ENCODE results near the gene QKI.

The QKI gene

DNA sequence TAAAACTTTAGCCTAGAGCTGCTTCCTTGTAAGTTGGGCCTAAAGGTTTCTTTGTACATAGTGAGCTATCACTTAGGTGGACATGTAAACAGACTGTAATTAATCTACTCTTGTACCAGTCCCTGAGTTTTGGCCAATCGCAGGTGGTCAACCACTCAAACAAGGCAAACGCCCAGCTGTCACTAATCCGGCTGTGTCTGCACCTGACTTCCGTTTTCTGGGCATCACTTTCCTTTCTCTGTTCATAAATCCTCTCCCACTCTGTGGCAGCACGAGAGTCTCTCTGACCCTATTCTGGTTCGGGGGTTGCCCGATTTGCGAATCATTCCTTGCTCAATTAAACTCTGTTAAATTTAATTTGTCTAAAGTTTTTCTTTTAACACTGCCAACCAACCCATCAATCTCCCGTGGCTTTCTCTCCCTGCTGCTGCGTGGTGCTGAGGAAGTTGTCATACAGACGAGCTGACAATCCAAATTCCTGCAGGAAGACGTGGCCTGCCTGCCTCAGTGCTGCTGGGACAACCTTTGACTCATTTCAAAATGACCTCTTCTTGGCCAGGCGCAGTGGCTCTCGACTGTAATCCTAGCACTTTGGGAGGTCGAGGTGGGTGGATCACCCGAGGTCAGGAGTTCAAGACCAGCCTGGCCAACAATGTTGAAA is 206.3 kb downstream of the QKI start:
- H3K36me3 ChIP-seq (ENCODE audit: insufficient read depth, low read length), result no peaks in the 10 kb centered on the region
- no peak overlapping the region for H3K4me3 ChIP-seq (ENCODE audit: low read length, poor library complexity, severe bottlenecking)
- H3F3A ChIP-seq (ENCODE audit: low read depth), result no peaks in the 10 kb centered on the region
- H3K9me3 ChIP-seq (ENCODE audit: insufficient read depth, low read depth, low read length), result no peaks in the 10 kb centered on the region; the same call in 1 of the 2 replicates
- TF ChIP-seq CTCF (conservative IDR thresholded peaks at IDR 0.05; ENCODE audit: low read length) (no peak), EZH2phosphoT487 (IDR thresholded peaks at IDR 0.05; ENCODE audit: borderline replicate concordance) (no peak)
- no peak overlapping the region for H2AFZ ChIP-seq (ENCODE audit: low read length)
- no peaks in the 10 kb centered on the region for H3K4me1 ChIP-seq (ENCODE audit: insufficient read depth, low read length, poor library complexity, severe bottlenecking)
- H3K9me2 ChIP-seq (replicated peaks; ENCODE audit: low read depth, low read length), result no peaks in the 10 kb centered on the region
- no peaks in the 10 kb centered on the region for H4K20me1 ChIP-seq (ENCODE audit: insufficient read depth, low read length, poor library complexity, severe bottlenecking)
- H3K27me3 ChIP-seq (ENCODE audit: insufficient read depth, low read length, poor library complexity, severe bottlenecking), result no peaks in the 10 kb centered on the region
- no peak overlapping the region for H3K4me2 ChIP-seq (ENCODE audit: low read depth, low read length, poor library complexity, severe bottlenecking)
- H3K79me2 ChIP-seq (ENCODE audit: insufficient read depth, low read length), result no peaks in the 10 kb centered on the region
- H3K9ac ChIP-seq (ENCODE audit: low read depth, low read length, poor library complexity, severe bottlenecking), result no peak overlapping the region

DNA sequence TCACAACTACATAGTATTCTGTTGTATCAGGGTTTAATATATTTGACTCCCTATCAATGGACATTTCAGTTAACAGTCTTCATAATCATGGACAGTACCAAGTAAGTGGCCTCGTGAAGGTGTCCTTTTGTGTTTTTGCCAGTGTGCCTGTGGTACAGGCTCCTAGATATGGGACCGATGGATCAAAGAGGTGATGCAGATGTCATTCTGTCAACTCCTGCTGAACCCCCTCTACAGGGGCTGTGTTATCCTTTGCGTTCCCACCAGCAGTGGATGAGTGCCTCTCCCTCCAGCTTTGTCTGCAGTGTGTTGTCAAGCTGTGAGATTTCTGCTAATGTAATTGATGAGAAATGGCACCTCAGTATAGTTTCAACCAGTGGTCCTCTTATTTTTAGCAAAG is 210.7 kb downstream of the QKI start:
- Histone ChIP-seq H3K9me2 (replicated peaks; ENCODE audit: low read depth, low read length) (no peaks in the 10 kb centered on the region), H3K36me3 (ENCODE audit: insufficient read depth, low read length) (no peaks in the 10 kb centered on the region), H3K9ac (ENCODE audit: low read depth, low read length, poor library complexity, severe bottlenecking) (no peak overlapping the region), H4K20me1 (ENCODE audit: insufficient read depth, low read length, poor library complexity, severe bottlenecking) (no peaks in the 10 kb centered on the region), H3K79me2 (ENCODE audit: insufficient read depth, low read length) (no peaks in the 10 kb centered on the region), H3F3A (ENCODE audit: low read depth) (no peaks in the 10 kb centered on the region), H3K4me2 (ENCODE audit: low read depth, low read length, poor library complexity, severe bottlenecking) (no peak overlapping the region), H3K4me1 (ENCODE audit: insufficient read depth, low read length, poor library complexity, severe bottlenecking) (no peaks in the 10 kb centered on the region), H3K4me3 (ENCODE audit: low read length, poor library complexity, severe bottlenecking) (no peak overlapping the region), H3K27me3 (ENCODE audit: insufficient read depth, low read length, poor library complexity, severe bottlenecking) (no peaks in the 10 kb centered on the region), H3K9me3 (ENCODE audit: insufficient read depth, low read depth, low read length) (peaks cover 3% of the 10 kb centered on the region; the same call in 1 of the 2 replicates), H2AFZ (ENCODE audit: low read length) (no peak overlapping the region)
- no peak for TF ChIP-seq EZH2phosphoT487 (IDR thresholded peaks at IDR 0.05; ENCODE audit: borderline replicate concordance)
- no peak for TF ChIP-seq CTCF (conservative IDR thresholded peaks at IDR 0.05; ENCODE audit: low read length)

DNA sequence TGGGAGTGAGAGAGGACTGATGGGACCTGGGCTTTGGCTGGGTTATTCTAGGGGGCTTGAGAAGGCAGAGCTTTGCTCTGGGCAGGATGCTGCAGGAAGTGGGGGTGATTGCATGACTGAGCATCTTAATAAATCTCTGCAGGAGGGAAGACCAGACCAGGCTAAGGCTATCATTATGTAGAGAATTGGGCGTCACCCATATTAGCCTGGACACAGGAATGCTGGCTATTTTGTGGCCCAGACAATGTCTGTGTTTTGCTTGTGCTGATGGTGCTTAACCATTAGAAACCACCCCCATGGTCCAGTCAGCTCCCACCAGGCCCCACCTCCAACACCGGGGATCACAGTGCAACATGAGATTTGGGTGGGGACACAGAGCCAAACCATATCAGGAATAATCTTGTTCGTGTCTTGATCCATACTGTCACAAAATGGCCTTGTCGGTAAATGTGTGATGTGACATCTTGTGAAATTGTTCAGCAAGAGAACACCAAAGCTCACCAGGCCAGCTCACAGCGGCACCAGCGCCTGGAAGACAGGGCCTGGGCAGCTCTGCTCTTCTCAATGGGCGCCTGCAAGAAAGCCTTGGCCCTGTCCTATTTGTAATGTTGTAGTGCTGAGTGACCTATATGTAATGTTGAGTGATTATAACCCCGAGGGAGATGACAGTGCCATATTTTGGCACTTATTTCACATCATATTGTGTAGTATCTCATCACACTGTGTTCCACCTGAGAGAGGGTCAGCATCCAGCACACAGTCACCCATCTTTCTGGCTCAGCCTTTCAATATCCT is 211.8 kb downstream of the QKI start:
- Histone ChIP-seq H4K20me1 (ENCODE audit: insufficient read depth, low read length, poor library complexity, severe bottlenecking) (no peaks in the 10 kb centered on the region), H3K79me2 (ENCODE audit: insufficient read depth, low read length) (no peaks in the 10 kb centered on the region), H3K9ac (ENCODE audit: low read depth, low read length, poor library complexity, severe bottlenecking) (no peak overlapping the region), H3K36me3 (ENCODE audit: insufficient read depth, low read length) (no peaks in the 10 kb centered on the region), H3K9me2 (replicated peaks; ENCODE audit: low read depth, low read length) (no peaks in the 10 kb centered on the region), H3K4me2 (ENCODE audit: low read depth, low read length, poor library complexity, severe bottlenecking) (no peak overlapping the region), H2AFZ (ENCODE audit: low read length) (no peak overlapping the region), H3F3A (ENCODE audit: low read depth) (no peaks in the 10 kb centered on the region), H3K4me1 (ENCODE audit: insufficient read depth, low read length, poor library complexity, severe bottlenecking) (no peaks in the 10 kb centered on the region), H3K9me3 (ENCODE audit: insufficient read depth, low read depth, low read length) (peaks cover 3% of the 10 kb centered on the region; the same call in 1 of the 2 replicates), H3K27me3 (ENCODE audit: insufficient read depth, low read length, poor library complexity, severe bottlenecking) (no peaks in the 10 kb centered on the region), H3K4me3 (ENCODE audit: low read length, poor library complexity, severe bottlenecking) (no peak overlapping the region)
- TF ChIP-seq EZH2phosphoT487 (IDR thresholded peaks at IDR 0.05; ENCODE audit: borderline replicate concordance) (no peak), CTCF (conservative IDR thresholded peaks at IDR 0.05; ENCODE audit: low read length) (no peak)
